ENCODE results near the gene ATAT1.
A peak's percentile ranks its signal among the peaks of the same experiment; 100 is the strongest.

The ATAT1 gene

GRCh38 chr6:30613251-30614043 is 13.2 kb upstream of the ATAT1 start:
- DNase-seq (ENCODE audit: low spot score): no peak

- no peak for DNase-seq (ENCODE audit: low spot score)
Observed at GRCh38 chr6:30614044-30614842, 12.4 kb upstream of the ATAT1 start.

GRCh38 chr6:30614843-30615218 is 11.8 kb upstream of the ATAT1 start:
- DNase-seq (ENCODE audit: low spot score): peak; percentile 95

GRCh38 chr6:30615219-30615957 is 11.3 kb upstream of the ATAT1 start:
- DNase-seq (ENCODE audit: low spot score): peak; percentile 49

- DNase-seq (ENCODE audit: low spot score): peak; percentile 58
Observed at GRCh38 chr6:30615958-30616810, 10.5 kb upstream of the ATAT1 start.

- peak; percentile 100 for DNase-seq (ENCODE audit: low spot score)
Observed at GRCh38 chr6:30616811-30617564, 9.7 kb upstream of the ATAT1 start, which contains the start of gene PPP1R10. PPP1R10 (minus strand) TSS chr6:30617243; CDS start chr6:30609944, 7,299 bp downstream.

GRCh38 chr6:30617565-30618269 is 9.0 kb upstream of the ATAT1 start, which contains the start of gene MRPS18B:
MRPS18B (plus strand) TSS chr6:30617840; CDS start chr6:30617866, 26 bp downstream.
- DNase-seq (ENCODE audit: low spot score): peak; percentile 99

GRCh38 chr6:30618270-30618797 is 8.3 kb upstream of the ATAT1 start:
- no peak for DNase-seq (ENCODE audit: low spot score)

- DNase-seq (ENCODE audit: low spot score): no peak
Observed at GRCh38 chr6:30619561-30619960, 7.1 kb upstream of the ATAT1 start.

GRCh38 chr6:30625511-30625910 is 1.2 kb upstream of the ATAT1 start:
- no peak for DNase-seq (ENCODE audit: low spot score)

GRCh38 chr6:30635834-30636233 is 9.2 kb downstream of the ATAT1 start:
- DNase-seq (ENCODE audit: low spot score): no peak

GRCh38 chr6:30640481-30640880 is 13.8 kb downstream of the ATAT1 start:
- no peak for DNase-seq (ENCODE audit: low spot score)

- no peak for DNase-seq (ENCODE audit: low spot score)
Observed at GRCh38 chr6:30641048-30641447, 14.4 kb downstream of the ATAT1 start.

- no peak for DNase-seq (ENCODE audit: low spot score)
Observed at GRCh38 chr6:30643656-30644055, 17.0 kb downstream of the ATAT1 start.

GRCh38 chr6:30644769-30645168 is 18.1 kb downstream of the ATAT1 start:
- no peak for DNase-seq (ENCODE audit: low spot score)

GRCh38 chr6:30645989-30646388 is 19.3 kb downstream of the ATAT1 start:
- DNase-seq (ENCODE audit: low spot score): no peak

- peak; percentile 95 for DNase-seq (ENCODE audit: low spot score)
Observed at GRCh38 chr6:30646450-30647241, 20.0 kb downstream of the ATAT1 start, which contains the start of gene C6orf136. C6orf136 (plus strand) TSS chr6:30647133; CDS start chr6:30647232, 99 bp downstream.

- peak; percentile 61 for DNase-seq (ENCODE audit: low spot score)
Observed at GRCh38 chr6:30647242-30648116, 20.8 kb downstream of the ATAT1 start.
